Measurements from ENCODE around the gene APOL6.
"Not testable (repeated sequence)": the region's sequence is repeated elsewhere in the genome, so short reads cannot be mapped to it uniquely, and the experiment has no call there.

Gene APOL6

DNA sequence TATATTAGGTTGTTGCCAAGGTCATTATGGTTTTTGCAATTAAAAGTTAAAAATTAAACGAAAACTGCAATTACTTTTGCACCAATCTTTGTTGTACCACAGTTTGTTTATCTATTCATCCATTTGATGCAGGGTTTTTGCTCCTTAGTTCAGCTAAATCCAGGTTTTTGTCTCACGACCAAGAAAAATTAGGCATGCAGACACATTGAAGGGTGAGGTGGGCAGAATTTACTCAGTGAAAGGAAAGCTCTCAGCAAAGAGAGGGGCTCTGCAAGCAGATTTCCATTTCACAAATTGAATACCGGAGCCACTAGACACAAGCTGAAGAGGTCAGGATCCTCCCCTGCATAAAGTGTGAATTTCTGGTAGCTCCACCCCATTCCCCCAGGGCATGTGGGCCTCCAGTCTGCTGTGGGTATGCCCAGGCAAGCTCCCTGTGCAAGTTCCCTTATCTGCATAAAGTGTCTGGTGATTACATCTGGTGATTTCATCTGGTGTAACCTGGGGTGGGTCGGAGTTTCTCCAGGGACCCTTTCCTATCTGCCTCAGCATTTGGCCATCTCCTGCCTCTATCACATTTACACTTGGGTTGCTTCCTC is 33.3 kb downstream of the APOL6 start:
- no peak for DNase-seq

DNA sequence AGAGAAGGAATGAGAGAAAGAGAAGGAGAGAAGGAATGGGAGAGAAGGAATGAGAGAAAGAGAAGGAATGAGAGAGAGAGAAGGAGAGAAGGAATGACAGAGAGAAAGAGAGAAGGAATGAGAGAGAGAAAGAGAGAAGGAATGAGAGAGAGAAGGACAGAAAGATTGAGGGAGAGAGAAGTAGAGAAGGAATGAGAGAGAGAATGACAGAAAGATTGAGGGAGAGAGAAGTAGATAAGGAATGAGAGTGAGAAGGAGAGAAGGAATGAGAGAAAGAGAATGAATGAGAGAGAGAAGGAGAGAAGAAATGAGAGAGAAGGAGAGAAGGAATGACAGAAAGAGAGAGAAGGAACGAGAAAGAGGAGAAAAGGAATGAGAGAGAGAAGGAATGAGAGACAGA is 35.3 kb downstream of the APOL6 start:
- no peak for DNase-seq

DNA sequence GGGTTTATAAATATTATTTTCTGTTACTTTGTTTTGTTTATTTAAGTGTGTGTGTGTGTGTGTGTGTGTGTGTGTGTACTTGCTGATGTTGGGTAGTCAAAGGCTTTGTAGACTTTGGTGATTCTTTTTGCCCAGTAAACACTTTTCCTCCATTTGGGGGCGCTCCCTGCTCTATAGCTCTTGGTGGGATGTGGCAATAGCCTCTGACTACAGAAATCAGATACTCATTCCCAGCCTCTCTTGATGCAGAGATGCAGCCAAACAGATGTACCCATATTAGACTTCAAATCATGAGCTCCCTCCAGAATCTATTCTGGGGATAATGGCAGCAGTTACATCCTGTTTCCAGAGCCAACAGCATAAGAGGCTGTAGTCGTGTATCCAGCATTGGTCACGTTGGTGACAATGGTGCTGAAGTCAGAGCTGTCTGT is 36.0 kb downstream of the APOL6 start:
- DNase-seq = peak; percentile 4 to 33

DNA sequence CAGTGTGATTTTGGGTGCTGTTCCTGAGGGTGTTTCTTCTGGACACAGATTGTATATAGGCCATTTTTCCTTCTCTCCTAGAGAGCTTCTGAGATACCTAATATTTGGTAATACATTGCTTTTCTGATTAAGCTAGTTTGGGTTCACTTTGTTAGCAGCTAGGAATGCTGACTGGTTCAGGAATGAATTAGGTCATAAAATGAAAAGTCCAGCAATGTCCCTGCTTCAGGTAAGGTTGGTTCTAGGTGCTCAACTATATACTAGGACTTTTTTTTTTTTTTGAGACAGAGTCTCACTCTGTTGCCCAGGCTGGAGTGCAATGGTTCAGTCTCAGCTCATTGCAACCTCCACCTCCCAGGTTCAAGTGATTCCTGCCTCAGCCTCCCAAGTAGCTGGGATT is 36.5 kb downstream of the APOL6 start:
- DNase-seq = no peak

DNA sequence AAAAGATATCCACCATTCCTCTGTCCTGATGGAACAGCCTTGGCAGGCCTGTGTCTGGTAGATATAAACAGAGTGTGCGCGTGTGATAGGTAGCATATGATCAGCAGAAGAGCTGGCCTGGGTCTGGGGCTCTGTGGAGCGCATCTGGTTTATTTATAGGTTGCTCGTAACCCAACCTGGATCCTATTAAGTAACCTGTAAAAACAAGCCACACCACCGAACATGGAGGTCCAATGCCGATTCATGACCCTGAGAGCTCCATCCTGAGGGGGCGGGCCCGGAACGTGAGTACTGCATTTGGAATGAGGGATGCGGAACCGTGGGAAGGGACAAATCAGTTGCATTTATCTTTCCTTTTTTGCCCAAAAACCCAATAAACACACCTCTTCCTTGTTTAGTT is 37.5 kb downstream of the APOL6 start:
- no peak for DNase-seq

DNA sequence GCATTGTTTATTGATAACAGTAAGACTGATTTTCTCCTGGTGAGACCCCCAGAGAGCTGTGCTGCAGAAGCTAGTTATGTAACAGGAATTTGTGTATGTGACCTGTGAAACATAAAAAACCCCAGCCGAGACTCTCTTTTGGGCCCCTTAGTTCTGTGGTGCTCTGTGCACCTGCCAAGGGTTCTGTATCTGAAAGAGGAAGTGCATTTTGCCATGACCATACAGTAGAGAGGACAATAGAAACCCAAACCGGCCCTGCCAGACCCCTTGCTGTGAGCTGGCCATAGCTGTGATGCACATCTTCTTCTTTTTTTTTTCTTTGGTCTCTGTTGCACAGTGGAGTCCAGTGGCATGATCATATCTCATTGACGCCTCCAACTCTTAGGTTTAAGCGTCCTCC is 38.1 kb downstream of the APOL6 start:
- no peak for DNase-seq

DNA sequence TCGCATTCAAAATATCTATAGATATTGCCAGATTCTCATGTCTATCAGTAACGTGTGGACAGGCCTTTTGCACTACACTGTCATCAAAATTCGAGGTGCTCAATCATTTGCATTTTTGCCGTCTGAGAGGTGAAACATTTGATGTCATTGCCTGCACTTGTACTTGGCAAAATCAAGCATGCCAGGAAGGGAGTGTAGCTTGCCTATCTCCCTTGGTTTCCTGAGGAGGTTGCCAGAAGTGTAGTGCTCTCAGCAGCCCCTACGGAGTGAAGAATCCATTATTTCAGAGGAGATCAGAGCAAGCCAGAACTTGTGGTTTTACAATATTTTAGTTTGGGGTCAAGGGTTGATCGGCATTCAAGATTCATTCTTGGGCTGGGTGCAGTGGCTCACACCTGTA is 39.2 kb downstream of the APOL6 start:
- no peak for DNase-seq

DNA sequence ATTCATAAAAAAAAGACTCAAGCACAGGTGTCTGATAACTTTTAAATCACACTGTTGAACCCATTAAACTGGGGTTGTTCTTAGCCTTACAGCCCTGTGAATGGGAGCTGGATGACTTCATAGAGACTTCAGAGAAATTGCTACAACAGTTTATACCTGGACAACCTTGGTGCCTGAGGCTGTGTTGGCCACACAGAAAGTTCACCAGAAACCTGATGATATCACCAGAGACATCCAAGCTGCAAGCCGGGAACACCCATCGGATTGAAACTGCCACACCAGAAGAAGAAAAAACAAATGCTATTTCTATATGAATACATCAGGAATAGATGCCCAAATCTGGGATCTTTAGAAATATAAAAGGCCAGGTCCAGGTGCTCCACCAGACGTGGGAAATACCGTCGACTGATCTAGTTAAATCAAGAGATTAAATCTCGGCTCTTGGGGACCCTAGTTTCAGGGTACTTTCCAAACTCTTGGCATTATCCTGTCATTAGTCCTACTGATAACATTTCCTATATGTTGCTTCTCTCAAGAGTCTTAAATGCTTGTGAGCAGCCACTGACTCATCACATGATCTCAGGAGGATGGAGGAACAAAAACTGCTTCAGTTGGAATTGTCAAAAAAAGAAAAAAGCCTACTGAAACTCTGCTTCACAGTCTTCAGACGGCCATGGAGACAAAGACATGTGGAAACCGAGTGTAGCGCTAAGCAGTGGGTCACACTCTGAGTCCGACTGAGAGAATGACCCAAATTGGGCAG is 40.8 kb downstream of the APOL6 start:
- no peak for DNase-seq

DNA sequence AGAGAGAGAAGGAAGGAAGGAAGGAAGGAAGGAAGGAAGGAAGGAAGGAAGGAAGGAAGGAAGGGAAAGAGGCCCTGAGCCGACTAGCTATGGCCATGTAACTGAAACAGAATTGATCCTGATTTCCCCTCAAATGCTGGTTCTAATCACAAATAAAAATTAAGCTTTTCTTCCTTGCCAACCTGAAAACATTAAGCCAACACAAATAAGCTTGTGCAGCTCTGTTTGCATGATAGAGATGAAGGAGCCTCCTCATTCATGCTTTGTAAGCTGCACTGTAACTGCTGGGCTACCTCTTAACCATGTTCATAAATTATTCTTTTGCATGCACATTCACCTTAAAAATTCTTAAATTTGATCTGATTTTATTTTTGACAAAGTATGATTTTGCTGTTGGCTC is 41.8 kb downstream of the APOL6 start:
- DNase-seq = no peak

DNA sequence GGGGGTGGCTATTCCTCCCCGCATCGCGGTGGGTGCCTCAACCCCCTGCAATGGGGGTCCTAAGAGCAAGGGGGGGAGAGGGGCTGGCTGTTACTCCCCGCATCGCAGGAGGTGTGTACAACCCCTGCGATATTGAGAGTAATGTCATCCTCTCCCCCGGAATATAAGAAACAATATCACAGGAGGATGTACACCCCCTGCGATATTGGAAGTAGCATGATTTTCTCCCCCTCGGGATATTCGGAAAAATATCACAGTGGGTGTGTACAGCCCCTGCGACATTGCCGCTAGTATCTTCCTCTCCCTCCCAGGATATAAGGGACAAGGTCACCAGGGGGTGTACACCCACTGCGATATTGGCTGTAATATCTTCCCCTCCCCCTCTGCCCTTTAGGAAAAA is 47.0 kb downstream of the APOL6 start:
- no peak for DNase-seq

DNA sequence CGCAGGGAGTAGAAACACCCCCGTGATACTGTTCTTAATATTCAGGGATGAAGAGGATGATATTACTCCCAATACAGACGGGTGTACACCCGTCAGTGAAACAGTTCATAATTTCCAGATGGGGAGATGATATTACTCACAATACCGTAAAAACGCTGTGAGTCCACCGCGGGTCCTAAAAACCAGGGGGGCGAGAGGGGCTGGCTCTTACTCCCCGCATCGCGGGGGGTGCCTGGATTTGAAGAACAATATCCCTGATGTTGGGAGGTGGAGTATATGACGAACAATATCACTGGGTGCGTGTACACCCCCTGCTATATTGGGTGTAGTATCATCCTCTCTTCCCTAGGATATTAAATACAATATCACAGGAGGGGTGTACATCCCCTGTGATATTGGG is 48.9 kb downstream of the APOL6 start:
- no peak for DNase-seq

DNA sequence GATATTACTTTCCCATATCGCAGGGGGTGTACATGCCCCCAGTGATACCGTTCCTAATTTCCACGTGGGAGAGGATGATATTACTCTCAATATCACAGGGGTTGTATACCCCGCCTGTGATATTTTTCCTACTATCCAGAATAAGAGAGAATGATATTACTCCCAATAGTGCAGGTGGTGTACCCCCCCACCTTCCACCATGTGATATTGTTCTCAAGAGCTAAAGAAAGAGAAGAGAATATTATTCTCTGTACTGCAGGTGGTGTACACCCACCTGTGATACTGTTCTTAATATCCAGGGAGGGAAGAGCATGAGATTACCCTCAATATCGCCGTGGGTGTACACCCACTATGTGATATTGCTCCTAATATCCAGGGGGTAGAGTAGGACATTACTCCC is 51.6 kb downstream of the APOL6 start:
- not testable (repeated sequence) for DNase-seq

DNA sequence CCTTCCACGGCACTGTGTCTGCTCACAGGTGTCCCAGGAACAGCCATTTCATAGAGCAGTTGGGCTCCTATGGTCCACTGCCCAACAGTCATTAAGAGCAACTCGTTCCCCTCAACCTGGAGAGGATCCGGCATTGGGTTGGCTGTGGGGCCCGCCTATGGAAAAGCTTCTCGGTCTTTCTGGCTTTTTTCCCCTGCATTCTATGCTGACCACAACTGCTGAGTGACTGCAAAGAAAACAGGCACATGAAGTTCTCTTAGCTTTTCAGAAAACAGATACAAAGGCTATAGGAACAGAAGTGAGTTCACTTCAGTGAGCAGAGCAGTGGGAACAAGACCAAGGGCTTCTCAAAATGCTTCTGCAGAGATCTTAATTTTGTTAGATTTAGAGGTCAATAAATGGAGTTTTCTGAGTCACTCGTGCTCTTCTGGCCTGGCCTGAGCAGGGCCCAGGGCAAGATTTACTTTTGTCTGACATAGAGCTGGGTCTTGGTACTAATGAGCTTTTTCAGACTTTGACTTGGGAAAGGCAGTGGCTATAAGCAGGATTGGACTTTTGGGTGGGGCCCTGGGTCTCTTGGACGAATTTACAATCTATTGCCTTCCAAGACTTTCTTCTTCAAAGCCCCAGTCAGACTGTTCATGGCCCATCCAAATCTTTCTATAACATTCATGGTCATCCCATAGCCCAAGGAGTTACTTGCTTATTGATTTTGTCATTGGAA is 55.8 kb downstream of the APOL6 start:
- DNase-seq = no peak

DNA sequence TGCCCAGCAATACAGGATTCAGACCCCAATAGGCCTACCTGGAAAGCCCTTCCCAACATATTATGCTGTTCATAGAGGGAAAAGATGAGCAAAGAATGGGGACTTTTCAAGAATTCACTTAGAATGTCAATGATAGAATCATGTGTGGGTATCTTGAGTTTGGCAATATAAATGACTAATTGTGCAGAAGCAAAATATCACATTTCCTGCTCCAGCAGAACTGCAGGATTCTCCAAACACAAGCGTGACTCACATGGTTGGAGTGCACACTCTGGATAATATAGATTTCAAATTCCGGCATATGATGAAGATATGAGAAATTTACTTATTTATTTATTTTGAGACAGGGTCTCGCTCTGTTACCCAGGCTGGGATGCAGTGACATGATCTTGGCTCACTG is 56.9 kb downstream of the APOL6 start:
- DNase-seq = no peak

DNA sequence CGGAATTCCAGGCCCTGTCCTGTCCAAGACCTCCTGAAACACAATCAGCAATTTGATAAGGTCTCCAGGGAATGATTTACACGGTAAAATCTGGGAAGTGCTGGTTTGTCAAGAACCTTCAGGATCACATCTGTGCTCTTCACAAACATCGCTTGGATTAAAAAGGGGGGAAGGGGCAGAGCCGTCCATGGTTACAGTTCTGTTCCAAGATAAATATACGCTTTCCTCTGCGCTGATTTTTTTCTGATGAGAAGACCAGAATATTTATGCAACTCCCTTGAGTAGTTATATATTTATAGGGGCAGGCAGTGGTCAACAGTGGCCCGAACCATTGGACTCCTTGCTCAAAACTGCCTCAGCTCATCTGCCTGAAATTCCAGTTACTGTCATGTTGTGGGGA is 60.2 kb downstream of the APOL6 start:
- DNase-seq = no peak

DNA sequence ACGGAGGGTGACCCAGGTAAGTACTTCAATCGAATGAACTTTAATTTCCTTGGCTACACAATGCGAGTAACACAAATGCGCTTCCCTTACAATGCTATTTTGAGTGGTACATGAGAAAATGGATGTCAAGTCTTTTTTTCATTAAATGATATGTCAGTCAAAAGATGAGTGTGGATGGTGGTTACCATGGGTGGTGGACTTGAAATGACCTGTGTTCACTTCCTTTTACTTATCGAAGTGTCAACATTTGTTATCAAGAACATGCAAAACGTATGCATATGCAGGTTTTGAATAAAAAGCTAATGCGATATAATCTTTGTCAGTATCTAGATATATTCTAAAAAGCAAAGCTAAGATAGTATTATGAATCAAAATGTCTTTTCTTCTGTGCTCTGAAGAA is 60.7 kb downstream of the APOL6 start:
- DNase-seq = no peak

DNA sequence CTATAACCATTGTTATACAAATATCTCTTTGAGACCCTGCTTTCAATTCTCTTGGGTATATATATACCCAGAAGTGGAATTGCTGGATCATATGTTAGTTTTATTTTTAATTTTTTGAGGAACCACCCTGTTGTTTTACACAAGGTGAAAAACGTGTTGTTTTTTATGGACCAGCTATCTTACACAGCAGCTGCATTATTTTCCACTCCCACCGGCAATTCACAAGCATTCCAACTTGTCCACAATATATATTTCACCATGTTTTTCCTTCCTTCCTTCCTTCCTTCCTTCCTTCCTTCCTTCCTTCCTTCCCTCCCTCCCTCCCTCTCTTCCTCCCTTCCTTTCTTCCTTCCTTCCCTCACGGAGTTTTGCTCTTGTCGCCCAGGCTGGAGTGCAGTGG is 63.1 kb downstream of the APOL6 start:
- no peak for DNase-seq

DNA sequence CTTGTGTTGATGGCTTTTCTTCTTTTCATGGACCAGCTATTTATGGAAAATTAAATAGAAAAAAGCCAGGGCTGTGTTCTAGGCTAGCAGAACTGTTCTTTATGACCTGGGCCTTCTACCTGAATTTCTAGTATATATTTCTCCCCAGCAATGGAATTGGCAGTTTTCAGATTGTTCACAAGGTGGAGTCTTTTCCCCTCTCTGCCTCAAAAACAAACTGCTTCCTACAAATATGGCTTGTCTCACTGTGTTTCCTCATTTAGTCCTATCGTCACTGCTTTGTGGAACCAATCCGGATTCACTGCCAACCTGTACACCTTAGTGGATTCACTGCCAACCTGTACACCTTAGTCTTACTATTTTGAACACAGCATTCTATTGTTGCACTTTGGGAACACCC is 64.4 kb downstream of the APOL6 start:
- no peak for DNase-seq

DNA sequence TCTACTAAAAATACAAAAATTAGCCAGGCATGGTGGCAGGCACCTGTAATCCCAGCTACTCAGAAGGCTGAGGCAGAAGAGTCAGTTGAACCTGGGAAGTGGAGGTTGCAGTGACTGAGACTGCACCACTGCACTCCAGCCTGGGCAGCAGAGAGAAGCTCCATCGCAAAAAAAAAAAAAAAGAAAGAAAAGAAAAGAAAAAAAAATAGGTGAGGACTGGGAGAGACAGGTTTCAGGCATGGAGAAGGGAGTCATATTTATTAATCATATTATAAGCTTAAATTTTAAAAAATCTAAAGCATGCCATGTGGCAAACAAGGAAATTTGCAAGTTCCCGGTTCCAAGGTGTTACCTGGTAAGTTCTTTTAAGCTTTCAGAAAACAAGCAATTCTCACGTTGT is 69.3 kb downstream of the APOL6 start, which contains the start of gene APOL5:
TSS of gene APOL5 (plus strand) at position 301 of the 400 bp plus-strand sequence. CDS start at position 301, 0 bp downstream.
- DNase-seq = no peak

Measured in NCI-H446 (cell line).